H4 (cell line): Measurements from ENCODE around the gene E2F4. TPM values are rescaled to one million over a fixed set of nuclear protein-coding genes. Genes with fewer than 3 reads are reported as not detected.

Source experiments
- DNase-seq: peaks from one replicate; pipeline ENCODE4 v3.0.0-alpha.2; 2015; ENCODE audit warnings: low spot score
- total RNA-seq: library from RNA; depleted of rRNA; stranded (reverse); fragments of >200 nt; shearing (Covaris generic); gene quantifications from 2 replicates; pipeline ENCODE4 v1.2.3, GENCODE V29; 2014

E2F4 gene
- total RNA-seq, 1 experiment from 2014 or later = 80.7 TPM

- DNase-seq = no peak
These were observed 16.4 kb downstream of the E2F4 start for GRCh38 chr16:67208154-67208896.

- DNase-seq = no peak
These were observed 17.6 kb downstream of the E2F4 start for GRCh38 chr16:67209565-67209964.

- DNase-seq = no peak
These were observed 18.3 kb downstream of the E2F4 start for GRCh38 chr16:67210069-67210937.

- no peak for DNase-seq
These were observed 19.7 kb downstream of the E2F4 start for GRCh38 chr16:67211674-67212073.

GRCh38 chr16:67212766-67213165 lies 20.8 kb downstream of the E2F4 start:
- no peak for DNase-seq

- no peak for DNase-seq
These were observed 21.5 kb downstream of the E2F4 start for GRCh38 chr16:67213197-67214019.

DNA sequence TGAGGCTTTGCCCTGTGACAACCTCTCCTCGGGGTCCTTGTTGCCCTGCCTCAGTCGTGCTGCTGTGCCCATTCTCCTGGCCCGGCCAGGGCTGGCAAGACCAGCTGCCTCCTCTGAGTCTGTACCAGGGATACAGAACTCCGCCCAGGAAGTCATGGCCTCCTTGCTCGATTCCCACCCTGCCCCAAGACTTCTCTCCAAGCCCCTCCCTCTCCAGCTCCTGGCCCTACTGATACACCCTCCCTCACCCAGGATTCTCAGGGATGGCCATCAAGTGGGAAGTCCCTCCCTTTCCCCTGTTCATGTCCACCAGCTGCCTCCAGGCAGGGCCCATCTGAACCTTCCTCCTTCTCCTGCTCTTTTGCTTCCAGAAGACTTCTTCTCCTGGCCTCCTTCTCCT lies 23.8 kb downstream of the E2F4 start:
- no peak for DNase-seq

- no peak for DNase-seq
These were observed 24.9 kb downstream of the E2F4 start for GRCh38 chr16:67216612-67217490.

GRCh38 chr16:67223992-67224391 lies 32.0 kb downstream of the E2F4 start:
- no peak for DNase-seq

DNA sequence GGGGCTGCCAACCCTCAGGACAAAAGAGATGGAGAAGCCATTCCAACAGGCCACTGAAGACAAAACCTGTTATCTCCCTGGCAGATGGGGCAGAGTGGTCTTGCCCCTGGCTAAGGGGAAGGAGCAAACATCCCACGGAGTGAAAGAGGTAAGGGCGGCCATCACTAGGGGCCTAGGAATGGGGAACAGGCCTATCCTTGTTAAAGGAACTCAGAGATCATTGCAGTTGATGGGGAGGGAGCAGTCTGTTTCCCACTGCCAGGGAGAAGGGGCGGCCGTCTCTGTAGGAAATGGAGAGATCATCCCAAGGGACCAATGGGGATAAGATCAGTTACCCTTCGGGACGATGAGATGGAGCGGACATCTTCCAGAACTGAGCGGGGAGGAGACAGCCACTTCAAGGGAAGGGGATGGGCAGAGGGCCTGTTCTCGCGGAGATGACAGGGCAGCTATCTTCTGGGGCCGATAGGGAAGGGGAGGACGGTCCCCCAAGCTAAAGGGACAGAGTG lies 34.4 kb downstream of the E2F4 start:
- no peak for DNase-seq

DNA sequence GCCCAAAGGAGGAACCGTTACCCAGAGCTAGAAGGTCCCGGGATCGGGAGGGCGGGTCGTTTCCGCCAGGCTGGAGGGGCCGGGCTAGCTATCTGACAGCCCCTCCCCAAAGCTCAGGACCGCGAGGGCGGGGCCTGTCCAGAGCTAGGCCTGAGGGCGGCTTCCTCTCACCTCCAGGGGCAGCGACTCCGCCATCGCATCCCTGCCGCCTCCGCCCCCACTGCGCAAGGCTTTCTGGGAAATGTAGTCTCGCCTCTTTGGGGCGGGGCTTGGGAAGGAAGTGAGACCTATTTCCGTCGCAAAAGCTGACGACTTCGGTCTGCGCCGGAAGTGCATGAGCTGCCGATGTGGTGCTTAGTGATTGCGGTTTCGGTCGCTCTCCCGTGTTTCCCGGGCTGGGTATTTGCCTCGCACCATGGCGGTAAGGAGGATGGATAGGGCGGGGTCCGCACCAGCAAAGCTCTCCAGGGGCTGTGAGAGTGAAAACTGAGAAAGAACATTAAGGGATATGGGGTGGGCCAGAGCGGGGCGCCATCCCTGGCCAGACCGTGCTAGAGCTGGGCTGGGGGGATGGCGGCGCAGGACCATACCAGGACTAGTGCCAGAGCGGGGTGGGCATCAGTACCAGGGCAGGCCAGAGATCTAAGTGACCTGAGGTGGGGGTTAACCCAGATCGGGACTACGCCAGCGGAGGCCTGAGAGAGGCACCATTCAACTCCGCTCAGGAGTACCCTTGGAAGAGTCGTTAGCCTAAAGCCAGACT lies 35.0 kb downstream of the E2F4 start, which contains the start of gene TMEM208:
Gene TMEM208 (plus strand): TSS at position 327 of the 763 bp plus-strand sequence. CDS start 89 bp downstream, at position 416.
- peak; percentile 98 for DNase-seq

- no peak for DNase-seq
These were observed 35.6 kb downstream of the E2F4 start for GRCh38 chr16:67227567-67227921.

GRCh38 chr16:67228034-67228785 lies 36.3 kb downstream of the E2F4 start:
- DNase-seq = no peak

DNA sequence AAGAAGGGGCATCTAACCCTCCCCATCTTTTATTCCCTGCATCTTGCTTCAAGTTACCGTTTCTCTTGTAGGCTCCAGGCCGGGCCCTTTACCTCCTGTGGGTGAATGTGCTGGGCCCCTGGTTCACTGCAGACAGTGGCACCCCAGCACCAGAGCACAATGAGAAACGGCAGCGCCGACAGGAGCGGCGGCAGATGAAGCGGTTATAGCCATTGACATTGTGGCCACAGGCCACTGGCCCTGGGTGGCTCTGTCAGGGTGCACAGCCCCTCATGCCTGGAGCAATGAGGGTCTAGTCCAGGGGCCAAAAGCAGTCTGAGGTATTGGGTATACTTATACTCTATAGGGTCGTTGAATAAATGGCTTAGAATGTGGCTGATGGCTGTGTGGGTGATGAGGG lies 37.0 kb downstream of the E2F4 start:
- no peak for DNase-seq

GRCh38 chr16:67229906-67230808 lies 38.2 kb downstream of the E2F4 start:
- DNase-seq = no peak

GRCh38 chr16:67230809-67231660 lies 39.1 kb downstream of the E2F4 start:
- DNase-seq = no peak

- DNase-seq = no peak
These were observed 41.6 kb downstream of the E2F4 start for GRCh38 chr16:67233596-67233995.
